Fibroblast of peridontal ligament (primary cell): ENCODE measurements around the gene IMMP2L.

Experiments
- DNase-seq: peaks from one replicate; pipeline ENCODE4 v3.0.0-alpha.2; 2010; ENCODE audit errors: extremely low read depth

The IMMP2L gene

GRCh38 chr7:110804501-110804900 lies 757.8 kb downstream of the IMMP2L start:
- DNase-seq: no peak

DNA sequence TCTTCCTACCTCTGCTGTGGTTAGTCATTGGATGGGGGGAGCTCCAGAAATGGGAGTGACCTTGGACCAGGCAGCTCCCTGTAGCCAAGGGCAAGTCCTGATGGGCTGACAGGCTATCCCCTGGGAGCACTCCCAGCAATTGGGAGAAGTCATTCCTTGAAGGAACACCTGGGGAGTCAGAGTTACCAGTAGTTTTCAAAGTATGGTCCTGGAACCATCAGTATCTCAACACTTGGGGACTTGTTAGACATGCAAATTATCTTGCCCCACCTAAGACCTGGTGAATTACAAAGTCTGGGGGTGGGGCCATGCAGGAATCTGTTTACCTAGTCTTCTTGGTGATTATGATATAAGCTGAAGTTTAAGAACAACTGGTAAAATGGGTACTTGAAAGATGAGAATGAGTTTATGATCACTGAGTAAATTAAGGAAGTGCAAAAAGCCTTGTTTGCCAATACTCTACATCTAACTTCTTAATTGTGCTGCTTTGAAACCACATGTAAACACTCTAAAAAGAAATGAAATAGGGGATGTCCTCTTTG lies 758.6 kb downstream of the IMMP2L start:
- no peak for DNase-seq

DNA sequence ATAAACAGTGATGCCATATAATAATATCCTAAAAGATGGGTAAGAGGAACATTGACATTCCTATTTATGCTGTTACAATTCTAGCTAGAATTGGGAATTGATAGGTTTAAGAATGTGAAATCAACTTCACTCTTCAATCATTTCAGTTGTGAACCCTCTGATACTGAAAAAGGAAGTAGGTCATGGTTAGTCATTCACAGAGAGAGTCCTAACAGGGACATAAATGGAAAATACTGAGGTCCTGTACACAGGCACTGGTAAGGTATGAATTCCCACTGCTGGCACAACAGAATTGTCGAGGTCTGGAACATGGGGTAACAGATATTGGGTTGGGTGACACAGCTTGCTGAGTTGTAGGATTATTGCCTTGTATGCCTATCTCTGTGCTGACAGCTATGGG lies 760.8 kb downstream of the IMMP2L start:
- no peak for DNase-seq

DNA sequence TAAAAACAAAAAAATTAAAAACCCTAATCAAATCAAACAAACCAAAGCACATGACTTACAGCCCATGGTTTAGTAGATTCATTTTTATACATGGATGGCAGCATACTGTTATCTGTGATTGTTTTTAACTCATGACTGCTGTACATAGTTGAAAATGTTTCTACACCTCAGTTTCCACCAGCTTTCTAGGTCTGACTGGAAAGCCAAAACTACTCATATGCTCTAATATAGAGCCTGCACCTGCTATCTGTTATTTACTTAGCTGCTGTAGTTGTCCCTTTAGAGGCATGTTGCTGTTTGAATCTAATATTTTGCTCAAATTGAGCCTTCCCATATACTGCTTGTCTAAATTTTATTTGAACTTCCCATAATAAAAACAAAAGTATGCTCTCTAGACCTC lies 761.3 kb downstream of the IMMP2L start:
- no peak for DNase-seq

GRCh38 chr7:110797656-110798055 lies 764.6 kb downstream of the IMMP2L start:
- DNase-seq: no peak

DNA sequence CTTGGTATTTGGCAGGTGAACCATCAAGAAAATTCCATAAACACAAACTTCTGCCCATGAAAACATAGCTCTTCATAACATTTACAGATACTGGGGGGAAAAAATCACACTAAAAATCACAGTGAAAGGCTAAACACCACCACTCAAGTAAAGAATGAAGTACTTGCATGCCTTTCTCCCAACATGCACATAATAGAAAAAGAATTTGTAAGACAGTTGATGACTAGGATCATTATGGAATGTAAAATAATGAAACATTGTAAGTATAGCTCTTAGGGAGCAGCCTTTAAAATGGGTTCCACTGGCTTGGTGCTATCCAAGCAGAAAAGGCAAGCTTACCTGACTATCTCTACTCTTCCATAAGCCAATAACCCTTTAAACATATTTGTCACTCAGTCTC lies 771.3 kb downstream of the IMMP2L start:
- DNase-seq: no peak

GRCh38 chr7:110786328-110786965 lies 775.8 kb downstream of the IMMP2L start:
- DNase-seq: no peak

DNA sequence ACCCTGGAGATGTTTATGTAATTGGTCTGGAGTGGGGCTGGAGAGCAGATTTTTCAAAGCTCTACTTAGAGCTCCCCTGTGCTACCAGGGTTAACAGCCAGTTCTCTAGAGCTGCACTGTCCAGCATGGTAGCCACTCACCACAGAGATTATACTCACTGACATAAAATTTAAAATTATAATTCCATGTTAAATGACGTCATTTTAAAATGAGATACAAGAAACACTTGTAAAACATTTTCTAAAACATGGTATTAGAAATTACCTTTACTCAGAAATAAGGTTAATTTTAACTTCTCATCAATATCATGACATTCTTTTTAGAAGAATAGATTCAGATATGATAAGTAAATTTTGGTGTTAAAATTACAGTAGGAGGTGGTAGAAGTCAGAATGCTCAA lies 777.5 kb downstream of the IMMP2L start:
- DNase-seq: no peak

GRCh38 chr7:110780712-110781111 lies 781.6 kb downstream of the IMMP2L start:
- DNase-seq: no peak

GRCh38 chr7:110779339-110779738 lies 783.0 kb downstream of the IMMP2L start:
- DNase-seq: no peak

- DNase-seq: no peak
Observed at GRCh38 chr7:110775046-110775445, 787.2 kb downstream of the IMMP2L start.

GRCh38 chr7:110774071-110774470 lies 788.2 kb downstream of the IMMP2L start:
- DNase-seq: no peak

GRCh38 chr7:110772615-110773014 lies 789.7 kb downstream of the IMMP2L start:
- DNase-seq: no peak

- DNase-seq: no peak
Observed at GRCh38 chr7:110771717-110772116, 790.6 kb downstream of the IMMP2L start.

DNA sequence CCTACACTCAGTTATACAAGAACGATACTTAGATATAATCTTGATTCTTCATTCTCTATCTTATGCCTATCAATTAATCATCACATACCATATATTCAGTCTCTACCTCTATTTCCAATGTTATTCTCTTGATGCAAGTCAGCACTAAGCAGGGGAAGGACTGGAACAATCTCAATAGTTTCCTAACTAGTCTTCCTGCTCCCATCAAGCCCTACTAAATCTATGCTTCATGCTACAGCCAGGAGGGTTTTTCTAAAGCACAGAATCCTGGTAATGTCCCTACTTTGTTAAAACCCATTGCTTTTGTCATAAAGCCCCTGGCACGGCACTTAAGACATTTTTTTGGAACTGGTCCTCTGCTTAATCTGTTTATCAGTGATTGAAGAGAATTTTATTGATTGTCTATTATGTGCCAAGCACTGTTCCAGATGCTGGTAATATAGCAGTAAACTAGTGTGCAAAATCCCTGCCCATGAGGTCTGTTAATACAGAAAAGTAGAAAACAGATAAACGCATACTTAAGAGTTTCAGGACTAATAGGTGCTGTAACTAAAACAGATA lies 794.7 kb downstream of the IMMP2L start:
- DNase-seq: no peak

DNA sequence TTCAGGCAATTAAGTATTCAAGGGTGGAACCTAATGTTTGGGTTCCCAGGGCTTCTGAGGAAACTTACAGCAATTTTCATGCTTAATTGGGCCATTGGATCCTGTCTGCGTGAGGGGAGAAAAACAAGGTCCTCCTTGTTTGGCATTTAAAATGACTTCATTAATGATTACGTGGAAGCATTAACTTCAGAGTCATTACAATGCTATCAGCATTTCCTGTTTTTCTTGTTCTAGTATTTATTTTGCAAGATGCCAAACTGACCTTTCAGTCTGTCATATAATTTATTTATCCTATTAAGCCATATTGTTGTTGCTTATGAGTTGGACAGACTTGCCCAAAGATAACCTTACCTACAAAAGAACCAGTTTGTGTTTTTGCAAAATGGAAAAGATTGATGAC lies 795.4 kb downstream of the IMMP2L start:
- DNase-seq: no peak

DNA sequence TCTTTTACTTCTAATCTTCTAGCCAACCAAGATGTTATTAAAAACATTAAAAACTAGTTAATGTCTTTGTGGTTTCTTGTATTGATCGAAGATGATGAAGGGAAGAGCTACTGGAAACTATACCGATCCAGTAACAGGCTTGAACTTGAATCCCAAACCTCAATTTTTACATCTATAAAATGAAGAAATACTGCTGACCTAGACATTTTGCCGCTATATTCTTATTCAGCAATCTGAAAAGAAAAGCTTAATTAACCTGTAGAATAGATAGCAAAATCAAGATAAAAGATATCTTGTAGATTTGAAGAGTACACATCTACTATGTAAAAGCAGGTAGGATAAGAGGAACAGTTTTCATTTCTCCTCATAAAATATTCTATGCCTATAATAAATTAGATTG lies 797.4 kb downstream of the IMMP2L start:
- no peak for DNase-seq

- no peak for DNase-seq
Observed at GRCh38 chr7:110762546-110763225, 799.6 kb downstream of the IMMP2L start.

GRCh38 chr7:110760341-110760740 lies 802.0 kb downstream of the IMMP2L start:
- DNase-seq: no peak

DNA sequence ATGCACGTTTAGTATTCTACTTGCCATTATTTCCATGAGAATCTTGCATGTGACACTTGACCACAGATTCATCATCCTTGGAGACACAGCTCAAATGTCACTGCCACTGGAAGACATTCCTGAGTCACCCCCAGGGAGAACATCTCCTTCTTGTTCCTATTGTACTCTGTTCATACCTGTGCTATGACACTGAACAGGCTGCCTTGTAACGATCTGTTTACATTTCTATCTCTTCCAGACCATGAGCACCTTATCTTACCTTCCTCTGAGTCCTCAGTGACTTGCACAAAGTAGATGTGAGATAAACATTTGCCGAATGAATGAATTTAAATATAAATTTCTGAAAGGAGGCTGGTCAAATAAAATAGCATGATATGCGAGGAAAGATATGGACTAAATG lies 803.2 kb downstream of the IMMP2L start:
- DNase-seq: no peak

GRCh38 chr7:110754649-110755048 lies 807.6 kb downstream of the IMMP2L start:
- DNase-seq: no peak

DNA sequence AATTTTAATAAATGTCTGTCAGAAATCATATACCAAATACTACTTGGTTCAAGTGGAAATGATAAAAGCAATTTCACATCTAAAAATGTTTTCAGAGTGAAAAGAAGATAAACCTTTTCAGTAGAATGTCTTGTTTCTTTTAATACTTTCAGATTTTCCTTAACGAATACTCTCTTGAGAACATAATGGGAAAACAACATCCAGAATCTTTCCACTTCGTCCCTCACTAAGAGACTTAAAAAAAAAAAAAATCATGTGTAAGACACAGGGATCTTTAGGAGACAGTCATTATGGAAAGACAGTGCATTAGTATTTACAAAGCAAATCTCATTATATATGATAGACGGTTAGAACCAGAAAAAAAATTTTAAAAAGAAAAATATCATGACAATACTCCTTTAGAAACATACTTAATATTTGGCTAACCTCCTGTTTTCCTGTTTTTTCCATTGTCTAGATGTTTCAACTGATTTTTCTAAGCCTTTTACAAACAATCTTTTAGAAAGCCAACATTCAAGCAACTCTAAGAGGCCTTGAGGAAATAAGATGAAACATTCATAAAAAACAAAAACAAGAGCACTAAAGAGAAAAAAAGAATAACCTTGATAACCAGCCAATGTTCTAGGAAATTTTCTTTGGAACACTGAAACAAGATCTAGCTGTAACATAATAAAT lies 811.2 kb downstream of the IMMP2L start:
- no peak for DNase-seq

- DNase-seq: no peak
Observed at GRCh38 chr7:110733221-110733620, 829.1 kb downstream of the IMMP2L start.
